Breast epithelium (tissue), 3 donors: ENCODE results near the gene KCNQ5.

ENCODE experiments used
- POLR2A ChIP-seq: fragments of 450-650 bp; IDR thresholded peaks from one replicate; pipeline ENCODE4 v1.6.1; 2016; ENCODE audit warnings: antibody characterized with exemption, mild to moderate bottlenecking, moderate library complexity
- TF ChIP-seq, protein P1 (sequence below), 3 donors: fragments of 450-650 bp; IDR thresholded peaks; one replicate each; pipeline ENCODE4 v1.5.1; 2016 to 2017; ENCODE audit warnings: antibody characterized with exemption in 3 of 3, mild to moderate bottlenecking in 3 of 3, moderate library complexity in 3 of 3

DNA sequence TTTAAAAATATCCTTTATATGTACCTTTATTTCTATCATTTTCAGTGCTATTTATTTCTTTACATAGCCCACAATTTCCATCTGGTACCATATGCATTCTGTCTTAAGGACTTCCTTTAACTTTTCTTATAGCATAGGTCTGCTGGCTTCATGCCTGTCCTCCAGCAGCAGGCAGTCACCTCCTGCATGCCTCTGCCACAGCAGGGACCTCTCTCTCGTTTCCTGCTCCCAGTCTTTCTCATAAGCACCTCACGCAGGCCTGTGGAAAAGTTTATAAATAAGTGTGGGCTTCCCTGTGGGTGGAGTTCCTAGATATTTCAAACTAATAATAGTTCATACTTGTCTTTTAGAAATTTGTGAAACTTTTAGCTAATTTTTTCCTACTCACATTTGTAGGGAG lies 133.9 kb downstream of the KCNQ5 start:
- TF ChIP-seq POLR2A, result no peak
- TF ChIP-seq, protein P1, sequence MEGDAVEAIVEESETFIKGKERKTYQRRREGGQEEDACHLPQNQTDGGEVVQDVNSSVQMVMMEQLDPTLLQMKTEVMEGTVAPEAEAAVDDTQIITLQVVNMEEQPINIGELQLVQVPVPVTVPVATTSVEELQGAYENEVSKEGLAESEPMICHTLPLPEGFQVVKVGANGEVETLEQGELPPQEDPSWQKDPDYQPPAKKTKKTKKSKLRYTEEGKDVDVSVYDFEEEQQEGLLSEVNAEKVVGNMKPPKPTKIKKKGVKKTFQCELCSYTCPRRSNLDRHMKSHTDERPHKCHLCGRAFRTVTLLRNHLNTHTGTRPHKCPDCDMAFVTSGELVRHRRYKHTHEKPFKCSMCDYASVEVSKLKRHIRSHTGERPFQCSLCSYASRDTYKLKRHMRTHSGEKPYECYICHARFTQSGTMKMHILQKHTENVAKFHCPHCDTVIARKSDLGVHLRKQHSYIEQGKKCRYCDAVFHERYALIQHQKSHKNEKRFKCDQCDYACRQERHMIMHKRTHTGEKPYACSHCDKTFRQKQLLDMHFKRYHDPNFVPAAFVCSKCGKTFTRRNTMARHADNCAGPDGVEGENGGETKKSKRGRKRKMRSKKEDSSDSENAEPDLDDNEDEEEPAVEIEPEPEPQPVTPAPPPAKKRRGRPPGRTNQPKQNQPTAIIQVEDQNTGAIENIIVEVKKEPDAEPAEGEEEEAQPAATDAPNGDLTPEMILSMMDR (IDR thresholded peaks at IDR 0.05), result no peak
